Measurements from ENCODE around the gene HMGXB4.

HMGXB4 gene

GRCh38 chr22:35314161-35314942, 57.1 kb downstream of the HMGXB4 start:
- no peak for DNase-seq (ENCODE audit: low read depth)
- no peak for TF ChIP-seq CTCF (conservative IDR thresholded peaks at IDR 0.05; ENCODE audit: low read depth, low read length)
- no peak overlapping the region for H3K4me3 ChIP-seq (ENCODE audit: low read depth, low read length)

GRCh38 chr22:35315141-35315854, 58.0 kb downstream of the HMGXB4 start:
- no peak for TF ChIP-seq CTCF (conservative IDR thresholded peaks at IDR 0.05; ENCODE audit: low read depth, low read length)
- no peak for DNase-seq (ENCODE audit: low read depth)
- no peak overlapping the region for H3K4me3 ChIP-seq (ENCODE audit: low read depth, low read length)

GRCh38 chr22:35315855-35316745, 58.8 kb downstream of the HMGXB4 start:
- no peak overlapping the region for H3K4me3 ChIP-seq (ENCODE audit: low read depth, low read length)
- no peak for TF ChIP-seq CTCF (conservative IDR thresholded peaks at IDR 0.05; ENCODE audit: low read depth, low read length)
- no peak for DNase-seq (ENCODE audit: low read depth)

DNA sequence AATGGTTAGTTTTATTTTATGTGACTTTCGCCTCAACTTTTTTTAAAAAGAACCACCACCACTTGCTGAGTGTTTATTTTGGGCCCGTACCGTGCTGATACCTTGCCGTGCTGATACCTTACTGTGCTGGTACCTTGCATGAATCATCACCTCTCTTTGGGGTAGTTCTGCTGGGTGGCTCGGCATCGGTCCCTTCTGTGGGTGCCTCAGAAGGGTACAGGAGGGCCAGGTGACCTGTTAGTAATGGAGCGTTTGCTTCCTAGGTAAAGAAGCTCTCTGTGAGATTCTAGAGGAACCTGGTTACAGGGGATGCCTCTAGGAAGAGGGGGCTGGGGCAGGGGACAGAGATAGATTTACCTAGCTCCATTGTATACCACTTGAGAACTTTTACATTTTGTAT, 59.5 kb downstream of the HMGXB4 start:
- no peak for DNase-seq (ENCODE audit: low read depth)
- TF ChIP-seq CTCF (conservative IDR thresholded peaks at IDR 0.05; ENCODE audit: low read depth, low read length), result no peak
- no peak overlapping the region for H3K4me3 ChIP-seq (ENCODE audit: low read depth, low read length)

GRCh38 chr22:35317680-35318290, 60.5 kb downstream of the HMGXB4 start:
- no peak for TF ChIP-seq CTCF (conservative IDR thresholded peaks at IDR 0.05; ENCODE audit: low read depth, low read length)
- H3K4me3 ChIP-seq (ENCODE audit: low read depth, low read length), result no peak overlapping the region
- DNase-seq (ENCODE audit: low read depth), result no peak

- no peak for DNase-seq (ENCODE audit: low read depth)
- no peak for TF ChIP-seq CTCF (conservative IDR thresholded peaks at IDR 0.05; ENCODE audit: low read depth, low read length)
- H3K4me3 ChIP-seq (ENCODE audit: low read depth, low read length), result no peak overlapping the region
Observed at GRCh38 chr22:35318346-35319215, 61.3 kb downstream of the HMGXB4 start.
